Central memory CD8-positive, alpha-beta T cell (primary cell): ENCODE results near the gene AKIRIN1.
"Not testable (repeated sequence)": the region's sequence is repeated elsewhere in the genome, so short reads cannot be mapped to it uniquely, and the experiment has no call there.

Source experiments
- ATAC-seq: fragments of 150-1000 bp; cut with Tn5 transposase; replicated peaks from 2 replicates; pipeline ENCODE4 v1.10.0; 2022; ENCODE audit warnings: mild to moderate bottlenecking, moderate FRiP score, moderate number of reproducible peaks; ENCODE audit not compliant: poor library complexity, severe bottlenecking; ENCODE audit errors: extremely low read depth
- DNase-seq, 2 donors: peaks; one replicate each; pipeline ENCODE4 v3.0.0; 2021; ENCODE audit warnings: low spot score in 2 of 2
- H3K27ac Mint-ChIP-seq: one replicate; pipeline ENCODE4 v1.8.0; 2022; ENCODE audit warnings: low read depth, mild to moderate bottlenecking, moderate library complexity, mixed read lengths
- H3K27me3 Mint-ChIP-seq: one replicate; pipeline ENCODE4 v1.8.0; 2022; ENCODE audit warnings: mixed read lengths
- H3K36me3 Mint-ChIP-seq: one replicate; pipeline ENCODE4 v1.8.0; 2022; ENCODE audit warnings: mild to moderate bottlenecking, moderate library complexity, mixed read lengths; ENCODE audit not compliant: insufficient read depth
- H3K4me1 Mint-ChIP-seq: one replicate; pipeline ENCODE4 v1.8.0; 2022; ENCODE audit warnings: mixed read lengths
- H3K4me3 Mint-ChIP-seq: one replicate; pipeline ENCODE4 v1.8.0; 2022; ENCODE audit warnings: mild to moderate bottlenecking, moderate library complexity, mixed read lengths
- H3K9me3 Mint-ChIP-seq: one replicate; pipeline ENCODE4 v1.8.0; 2022; ENCODE audit warnings: mixed read lengths

The AKIRIN1 gene

DNA sequence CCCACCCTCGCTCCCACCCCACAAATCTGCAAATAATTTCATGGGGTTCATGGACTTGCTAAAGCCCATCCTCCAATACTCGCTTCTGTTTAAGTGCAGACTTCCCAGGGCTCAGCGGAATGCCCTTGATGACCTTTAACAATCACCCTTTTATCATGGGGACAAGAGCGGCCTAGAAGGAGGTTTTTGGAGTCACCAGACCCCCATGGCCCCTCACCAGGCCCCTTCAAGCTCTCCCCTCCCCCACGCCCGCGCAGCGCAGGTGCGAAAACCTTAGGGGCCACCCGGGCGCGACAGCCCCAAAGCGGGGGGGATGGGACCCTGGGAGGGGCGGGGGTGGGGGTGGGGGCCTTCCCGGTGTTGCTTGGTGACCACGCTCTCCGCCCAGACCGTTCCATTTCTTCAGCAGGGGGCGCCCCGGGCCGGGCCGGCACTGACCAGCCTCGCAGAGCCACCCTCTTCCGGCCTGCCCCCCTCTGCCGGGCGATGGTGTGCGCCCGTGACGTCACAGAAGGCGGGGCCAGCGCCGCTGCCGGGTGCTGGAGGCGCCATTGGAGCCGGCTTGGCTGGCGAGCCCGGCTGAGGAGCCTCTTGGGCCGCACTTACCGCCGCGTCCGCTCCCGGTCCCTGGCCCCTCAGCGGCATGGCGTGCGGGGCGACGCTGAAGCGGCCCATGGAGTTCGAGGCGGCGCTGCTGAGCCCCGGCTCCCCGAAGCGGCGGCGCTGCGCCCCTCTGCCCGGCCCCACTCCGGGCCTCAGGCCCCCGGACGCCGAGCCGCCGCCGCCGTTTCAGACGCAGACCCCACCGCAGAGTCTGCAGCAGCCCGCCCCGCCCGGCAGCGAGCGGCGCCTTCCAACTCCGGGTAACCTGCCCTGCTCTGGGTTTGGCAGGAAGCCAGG lies at the start of gene AKIRIN1:
TSS of gene AKIRIN1 (plus strand) at position 539 of the 900 bp plus-strand sequence. CDS start at position 644, 105 bp downstream.
- H3K9me3 Mint-ChIP-seq = no peaks in the 10 kb centered on the region
- peak within 1 kb of the TSS; percentile 67 for H3K27ac Mint-ChIP-seq
- ATAC-seq (peak; percentile 92), DNase-seq (peak; percentile 88 to 93)
- H3K27me3 Mint-ChIP-seq = no peaks in the 10 kb centered on the region
- peak within 1 kb of the TSS; percentile 81 for H3K4me3 Mint-ChIP-seq
- peaks cover 32% of the 10 kb centered on the region for H3K36me3 Mint-ChIP-seq
- H3K4me1 Mint-ChIP-seq = peaks cover 37% of the 10 kb centered on the region

DNA sequence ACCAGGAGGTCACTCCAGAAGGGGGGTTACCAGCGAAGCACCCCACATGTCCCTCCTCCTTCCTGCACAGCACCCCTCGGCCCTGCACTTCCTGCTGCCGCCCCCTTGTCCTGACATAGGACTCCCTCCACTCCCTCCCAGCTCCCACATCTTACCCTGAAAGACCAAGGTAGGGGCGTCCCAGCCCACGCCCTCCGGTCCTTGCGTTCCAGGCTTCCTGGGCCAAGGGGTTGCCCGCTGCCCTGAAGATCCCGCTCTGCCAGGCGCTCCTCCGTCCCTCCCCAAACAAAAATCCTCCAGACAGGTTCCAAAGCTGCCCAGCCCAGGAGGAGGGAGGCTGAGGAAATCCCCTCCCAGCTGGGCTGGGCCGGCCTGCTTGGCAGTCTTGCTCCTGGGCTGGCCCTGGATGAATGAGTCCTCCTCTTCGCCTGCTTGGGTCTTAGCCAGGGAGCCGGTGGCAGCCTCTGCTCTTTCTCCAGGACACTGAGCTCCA lies 49.5 kb upstream of the AKIRIN1 start, which contains the start of gene RHBDL2:
TSS of gene RHBDL2 (minus strand) at position 304 of the 493 bp plus-strand sequence. CDS start 22,618 bp downstream, outside the sequence.
- DNase-seq (no peak), ATAC-seq (no peak)
- no peak within 1 kb of the TSS for H3K4me3 Mint-ChIP-seq
- H3K36me3 Mint-ChIP-seq = no peaks in the 10 kb centered on the region
- peaks cover 41% of the 10 kb centered on the region for H3K27me3 Mint-ChIP-seq
- no peaks in the 10 kb centered on the region for H3K9me3 Mint-ChIP-seq
- no peaks in the 10 kb centered on the region for H3K4me1 Mint-ChIP-seq
- H3K27ac Mint-ChIP-seq = no peak within 1 kb of the TSS

GRCh38 chr1:38942664-38943428 lies 48.2 kb upstream of the AKIRIN1 start:
- peaks cover 52% of the 10 kb centered on the region for H3K27me3 Mint-ChIP-seq
- no peak overlapping the region for H3K27ac Mint-ChIP-seq
- H3K4me1 Mint-ChIP-seq = no peaks in the 10 kb centered on the region
- no peaks in the 10 kb centered on the region for H3K36me3 Mint-ChIP-seq
- DNase-seq = no peak
- ATAC-seq = no peak
- H3K9me3 Mint-ChIP-seq = no peaks in the 10 kb centered on the region
- no peak overlapping the region for H3K4me3 Mint-ChIP-seq

DNA sequence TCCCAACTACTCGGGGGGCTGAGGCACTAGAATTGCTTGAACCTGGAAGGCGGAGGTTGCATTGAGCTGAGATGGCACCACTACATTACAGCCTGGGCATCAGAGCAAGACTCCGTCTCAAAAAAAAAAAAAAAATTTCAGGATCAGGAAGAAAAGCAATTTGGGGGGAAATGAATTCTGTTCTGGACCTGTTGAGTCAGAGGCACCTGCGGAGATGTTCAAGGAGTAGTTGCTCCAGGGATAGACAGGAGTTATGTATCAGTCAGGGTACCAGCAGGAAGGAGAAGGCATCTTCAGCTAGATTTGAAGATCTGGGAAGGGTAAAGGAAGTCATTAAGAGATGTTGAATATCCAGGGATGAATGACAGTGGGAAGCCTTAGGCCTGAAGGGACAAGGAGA lies 46.5 kb upstream of the AKIRIN1 start:
- DNase-seq (no peak), ATAC-seq (no peak)
- Mint-ChIP-seq H3K27ac (no peak overlapping the region), H3K4me3 (no peak overlapping the region), H3K9me3 (no peaks in the 10 kb centered on the region), H3K4me1 (no peaks in the 10 kb centered on the region), H3K27me3 (peaks cover 65% of the 10 kb centered on the region), H3K36me3 (no peaks in the 10 kb centered on the region)

DNA sequence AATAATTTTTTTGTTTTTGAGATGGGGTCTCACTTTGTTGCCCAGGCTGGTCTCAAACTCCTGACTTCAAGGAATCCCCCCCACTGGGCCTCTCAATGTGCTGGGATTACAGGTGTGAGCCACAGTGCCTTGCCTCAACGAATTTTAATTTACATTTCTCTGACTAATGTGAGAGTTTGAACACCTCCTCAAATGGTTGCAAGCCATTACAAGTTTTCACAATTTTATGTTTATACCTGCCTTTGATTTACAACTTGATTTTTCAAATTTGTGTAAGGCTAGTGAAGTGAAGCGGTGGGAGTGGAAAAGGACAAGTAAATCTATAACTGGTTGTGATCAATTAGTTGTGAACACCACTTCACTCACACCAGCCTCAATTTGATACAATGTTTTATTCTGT lies 40.5 kb upstream of the AKIRIN1 start:
- no peaks in the 10 kb centered on the region for H3K9me3 Mint-ChIP-seq
- no peaks in the 10 kb centered on the region for H3K36me3 Mint-ChIP-seq
- H3K27ac Mint-ChIP-seq = no peak overlapping the region
- peaks cover 8% of the 10 kb centered on the region for H3K4me1 Mint-ChIP-seq
- no peak overlapping the region for H3K4me3 Mint-ChIP-seq
- ATAC-seq = no peak
- peaks cover 24% of the 10 kb centered on the region for H3K27me3 Mint-ChIP-seq
- no peak for DNase-seq

DNA sequence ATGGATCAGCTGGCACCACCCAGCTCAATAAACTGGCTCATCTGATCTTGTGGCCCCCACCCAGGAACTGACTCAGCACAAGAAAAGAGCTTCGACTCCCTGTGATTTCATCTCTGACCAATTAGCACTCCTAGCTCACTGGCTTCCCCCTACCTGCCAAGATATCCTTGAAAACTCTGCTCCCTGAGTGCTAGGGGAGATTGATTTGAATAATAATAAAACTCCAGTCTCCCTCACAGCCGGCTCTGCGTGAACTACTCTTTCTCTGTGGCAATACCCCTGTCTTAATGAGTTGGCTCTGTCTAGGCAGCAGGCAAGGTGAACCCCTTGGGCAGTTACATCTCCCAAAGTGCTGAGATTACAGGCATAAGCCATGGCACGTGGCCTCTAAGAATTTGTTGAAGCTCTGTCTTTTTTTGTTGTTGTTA lies 37.6 kb upstream of the AKIRIN1 start:
- DNase-seq (no peak), ATAC-seq (no peak)
- Mint-ChIP-seq H3K27ac (no peak overlapping the region), H3K9me3 (no peaks in the 10 kb centered on the region), H3K36me3 (no peaks in the 10 kb centered on the region), H3K4me1 (peaks cover 8% of the 10 kb centered on the region), H3K27me3 (peaks cover 10% of the 10 kb centered on the region), H3K4me3 (no peak overlapping the region)

DNA sequence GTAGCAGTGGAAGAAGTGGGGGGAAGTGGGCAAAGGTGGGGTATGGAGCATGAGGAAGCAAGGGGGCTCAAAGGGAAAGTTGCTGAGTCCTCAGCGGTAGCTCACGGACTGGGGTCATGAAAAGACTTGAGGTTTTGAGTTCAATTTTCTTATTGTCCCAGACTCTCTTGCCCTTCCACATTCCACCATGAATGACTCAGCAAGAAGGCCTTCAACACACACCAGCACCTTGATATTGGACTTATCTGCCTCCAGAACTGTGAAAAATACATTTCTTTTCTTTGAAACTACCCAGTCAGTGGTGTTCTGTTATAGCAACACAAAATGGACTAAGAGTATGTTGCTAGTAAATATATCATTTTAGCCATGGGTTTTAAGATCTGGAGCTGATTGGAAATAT lies 32.1 kb upstream of the AKIRIN1 start:
- Mint-ChIP-seq H3K9me3 (no peaks in the 10 kb centered on the region), H3K4me1 (no peaks in the 10 kb centered on the region), H3K27ac (no peak overlapping the region), H3K36me3 (no peaks in the 10 kb centered on the region), H3K27me3 (no peaks in the 10 kb centered on the region), H3K4me3 (no peak overlapping the region)
- ATAC-seq (no peak), DNase-seq (no peak)

GRCh38 chr1:38962113-38962512 lies 29.0 kb upstream of the AKIRIN1 start:
- DNase-seq (no peak), ATAC-seq (no peak)
- Mint-ChIP-seq H3K27ac (no peak overlapping the region), H3K36me3 (peaks cover 1% of the 10 kb centered on the region), H3K4me3 (no peak overlapping the region), H3K4me1 (no peaks in the 10 kb centered on the region), H3K9me3 (no peaks in the 10 kb centered on the region), H3K27me3 (no peaks in the 10 kb centered on the region)

DNA sequence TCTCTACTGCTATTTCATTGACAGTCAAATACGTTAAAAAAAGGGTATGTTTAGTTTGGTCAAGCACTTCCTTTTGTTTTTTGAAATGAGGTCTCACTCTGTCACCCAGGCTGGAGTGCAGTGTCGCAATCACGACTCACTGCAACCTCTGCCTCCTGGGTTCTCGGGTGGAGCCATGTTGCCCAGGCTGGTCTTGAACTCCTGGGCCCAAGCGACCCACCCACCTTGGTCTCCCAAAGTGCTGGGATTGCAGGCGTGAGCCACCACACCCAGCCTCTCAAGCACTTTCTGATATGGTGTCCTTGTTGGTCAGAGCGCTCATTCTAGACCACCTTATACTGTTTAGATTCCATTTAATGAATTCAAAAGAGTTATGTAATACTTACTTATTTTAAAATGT lies 28.5 kb upstream of the AKIRIN1 start:
- H3K4me3 Mint-ChIP-seq = no peak overlapping the region

GRCh38 chr1:38964140-38964548 lies 26.9 kb upstream of the AKIRIN1 start:
- DNase-seq (no peak), ATAC-seq (peak; percentile 40)
- no peaks in the 10 kb centered on the region for H3K27me3 Mint-ChIP-seq
- H3K36me3 Mint-ChIP-seq = peaks cover 1% of the 10 kb centered on the region
- H3K27ac Mint-ChIP-seq = no peak overlapping the region
- H3K4me1 Mint-ChIP-seq = no peaks in the 10 kb centered on the region
- H3K9me3 Mint-ChIP-seq = no peaks in the 10 kb centered on the region
- no peak overlapping the region for H3K4me3 Mint-ChIP-seq

More for the DNA sequence above, 28.5 kb upstream of the AKIRIN1 start:
- Mint-ChIP-seq H3K27me3 (no peaks in the 10 kb centered on the region), H3K9me3 (no peaks in the 10 kb centered on the region), H3K36me3 (peaks cover 1% of the 10 kb centered on the region), H3K27ac (no peak overlapping the region), H3K4me1 (no peaks in the 10 kb centered on the region)
- DNase-seq (no peak), ATAC-seq (no peak)

DNA sequence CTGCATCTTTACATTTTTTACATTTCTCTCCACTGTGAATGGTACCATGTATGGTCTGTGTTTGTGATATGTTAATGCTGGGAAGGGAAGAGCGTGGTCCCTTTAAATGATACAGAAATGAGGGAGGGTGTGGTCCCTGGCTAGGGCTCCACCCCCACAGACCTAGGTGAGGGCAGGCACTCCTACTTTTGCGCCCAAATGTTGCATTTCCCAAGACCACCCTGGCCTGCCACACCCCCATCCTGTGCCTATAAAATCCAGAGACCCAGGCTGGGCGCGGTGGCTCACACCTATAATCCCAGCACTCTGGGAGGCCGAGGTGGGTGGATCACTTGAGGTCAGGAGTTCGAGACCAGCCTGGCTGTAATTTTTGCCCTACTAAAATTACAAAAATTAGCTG lies 17.9 kb upstream of the AKIRIN1 start:
- H3K9me3 Mint-ChIP-seq, ATAC-seq, H3K27ac Mint-ChIP-seq, H3K4me1 Mint-ChIP-seq, H3K27me3 Mint-ChIP-seq, H3K4me3 Mint-ChIP-seq, H3K36me3 Mint-ChIP-seq, DNase-seq: not testable (repeated sequence)

DNA sequence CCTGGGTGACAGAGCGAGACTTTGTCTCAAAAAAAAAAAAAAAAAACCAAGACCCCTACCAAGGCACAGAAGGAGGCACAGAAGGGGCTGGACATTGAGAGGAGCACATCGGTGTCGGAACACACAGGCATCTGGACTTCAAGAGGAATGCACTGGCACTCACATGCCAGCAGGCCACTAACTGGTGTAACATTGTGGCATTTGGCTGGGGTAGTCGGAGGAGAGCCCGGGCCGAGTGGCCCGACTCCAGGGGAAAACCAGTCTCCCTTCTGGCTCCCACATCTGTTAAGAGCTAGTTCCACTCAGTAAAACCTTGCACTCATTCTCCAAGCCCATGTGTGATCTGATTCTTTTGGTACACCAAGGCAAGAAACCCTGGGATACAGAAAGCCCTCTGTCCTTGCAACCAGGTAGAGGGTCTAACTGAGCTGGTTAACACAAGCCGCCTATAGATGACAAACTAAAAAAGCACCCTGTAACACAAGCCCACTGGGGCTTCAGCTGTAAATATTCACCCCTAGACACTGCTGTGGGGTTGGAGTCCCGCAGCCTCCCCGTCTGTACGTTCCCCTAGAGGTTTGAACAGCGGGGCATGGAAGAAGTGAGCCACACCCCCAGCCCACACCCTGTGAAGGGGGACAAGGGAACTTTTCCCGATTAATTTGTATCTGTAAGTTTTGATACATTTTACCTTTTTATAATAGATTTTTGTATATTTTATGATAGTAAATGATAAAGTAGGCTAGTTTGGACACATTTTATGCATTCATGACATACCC lies 17.2 kb upstream of the AKIRIN1 start:
- no peak for DNase-seq
- H3K36me3 Mint-ChIP-seq = peaks cover 5% of the 10 kb centered on the region
- no peaks in the 10 kb centered on the region for H3K27me3 Mint-ChIP-seq
- ATAC-seq = no peak
- H3K27ac Mint-ChIP-seq = no peak overlapping the region
- H3K4me1 Mint-ChIP-seq = no peaks in the 10 kb centered on the region
- no peaks in the 10 kb centered on the region for H3K9me3 Mint-ChIP-seq
- H3K4me3 Mint-ChIP-seq = no peak overlapping the region
